ENCODE measurements around the gene ATF7IP2. TPM values are rescaled to one million over a fixed set of nuclear protein-coding genes. Genes with fewer than 3 reads are reported as not detected.

ATF7IP2 gene
- total and polyA plus RNA-seq, 9 of the 15 experiments (the other 6 are each of a cell fraction or from before 2014, with no cell fraction given), result 131 to 515 (median 196) TPM

DNA sequence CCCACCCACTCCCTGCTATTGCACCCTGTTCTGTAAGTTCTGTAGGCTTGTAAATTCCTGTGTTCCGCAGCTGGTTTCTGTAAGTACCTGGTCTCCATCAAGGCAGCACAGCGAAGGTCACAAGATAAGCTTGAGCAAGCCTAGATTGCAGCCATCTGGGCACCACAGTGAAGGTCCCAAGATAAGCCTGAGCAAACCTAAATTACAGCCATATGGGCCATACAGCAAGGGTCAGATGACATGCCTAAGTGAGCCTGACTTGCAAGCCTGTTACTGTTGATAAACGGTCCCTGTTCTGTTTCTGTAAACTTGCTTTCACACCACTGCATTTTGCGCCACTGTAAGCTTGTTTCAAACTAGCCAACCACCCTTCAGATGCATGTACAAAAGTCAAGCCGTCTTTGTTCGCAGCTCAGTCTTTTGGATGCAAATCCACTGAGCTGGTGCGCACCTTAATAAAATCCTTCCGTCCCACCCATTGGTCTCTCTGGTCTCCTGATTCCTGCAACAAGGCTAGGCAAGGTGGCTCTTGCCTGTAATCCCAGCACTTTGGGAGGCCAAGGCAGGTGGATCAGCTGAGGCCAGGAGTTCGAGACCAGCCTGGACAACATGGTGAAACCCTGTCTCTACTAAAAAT lies 42.6 kb upstream of the ATF7IP2 start:
- peak; percentile 89 for ATAC-seq
- no peaks in the 10 kb centered on the region for H4K20me1 ChIP-seq (replicated peaks; ENCODE audit: control insufficient read depth, insufficient read depth, low read length)
- no peak overlapping the region for H3K4me3 ChIP-seq
- H3K9me1 ChIP-seq (ENCODE audit: control insufficient read depth, insufficient read depth, low read length), result no peaks in the 10 kb centered on the region
- no peaks in the 10 kb centered on the region for H3K36me3 ChIP-seq (ENCODE audit: control insufficient read depth, insufficient read depth, low read length)
- intact Hi-C loops (cut with micrococcal nuclease) (no loop called here), in situ Hi-C loops (cut with MboI) (no loop called here)
- BruUV-seq (replicated peaks), result no TSS peak
- POLR2A ChIA-PET, result no interaction called here
- 50% methylated on average over 9 of the region's 9 CpGs for WGBS (ENCODE audit: insufficient coverage, low coverage, missing lambda C conversion rate)
- H3K9me3 ChIP-seq (replicated peaks; ENCODE audit: control insufficient read depth, insufficient read depth, low read depth, low read length), result peaks cover 55% of the 10 kb centered on the region
- peak in 3 of 4 experiments; percentile 32 to 88 (median 64) for DNase-seq (ENCODE audit: extremely low read depth in 1 of 4, low spot score in 3 of 4)
- H2AFZ ChIP-seq (ENCODE audit: low read depth, low read length), result peak overlapping the region; percentile 16; the same call in 1 of the 2 replicates
- H3K27ac ChIP-seq (ENCODE audit: extremely low read depth, low read depth, low read length), result peak overlapping the region; percentile 49; the same call in 1 of the 3 replicates
- H3K4me2 ChIP-seq (ENCODE audit: insufficient read depth, low read length), result peak overlapping the region; percentile 20
- no peaks in the 10 kb centered on the region for H3K79me2 ChIP-seq (ENCODE audit: control insufficient read depth, insufficient read depth, low read length)
- CTCF ChIA-PET (ENCODE audit: low intra/inter-chr PET ratio), result no interaction called here
- no peak overlapping the region for H3K9ac ChIP-seq (ENCODE audit: insufficient read depth in 1 of 2, low read depth in 2 of 2, low read length in 2 of 2)
- H3K27me3 ChIP-seq (ENCODE audit: control insufficient read depth in 2 of 2, insufficient read depth in 2 of 2, low read length in 2 of 2), result no peaks in the 10 kb centered on the region
- FAIRE-seq, result peak; percentile 97
- peaks cover 0 to 18% of the 10 kb centered on the region in 2 experiments; a peak in 3 of 5 replicates for H3K4me1 ChIP-seq (replicated peaks in 1 of 2; ENCODE audit: control insufficient read depth in 2 of 2, insufficient read depth in 2 of 2, low read length in 2 of 2)
- TF ChIP-seq ZNF143 (CRISPR knock-in tag; IDR thresholded peaks at IDR 0.05), result no peak
- TF ChIP-seq, protein P1, sequence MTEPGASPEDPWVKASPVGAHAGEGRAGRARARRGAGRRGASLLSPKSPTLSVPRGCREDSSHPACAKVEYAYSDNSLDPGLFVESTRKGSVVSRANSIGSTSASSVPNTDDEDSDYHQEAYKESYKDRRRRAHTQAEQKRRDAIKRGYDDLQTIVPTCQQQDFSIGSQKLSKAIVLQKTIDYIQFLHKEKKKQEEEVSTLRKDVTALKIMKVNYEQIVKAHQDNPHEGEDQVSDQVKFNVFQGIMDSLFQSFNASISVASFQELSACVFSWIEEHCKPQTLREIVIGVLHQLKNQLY (CRISPR knock-in tag; conservative IDR thresholded peaks at IDR 0.05), result no peak
- no peak for TF ChIP-seq RREB1 (CRISPR knock-in tag; IDR thresholded peaks at IDR 0.05)
- no peak for TF ChIP-seq REST (IDR thresholded peaks at IDR 0.05; ENCODE audit: borderline replicate concordance)
- no peak for TF ChIP-seq REST (CRISPR knock-in tag; IDR thresholded peaks at IDR 0.05; ENCODE audit: low read depth)
- TF ChIP-seq MAZ (CRISPR knock-in tag; conservative IDR thresholded peaks at IDR 0.05 in 1 of 2, IDR thresholded peaks at IDR 0.05 in 1 of 2), result no peak
